ENCODE data around the gene STS. TPM values are rescaled to one million over a fixed set of nuclear protein-coding genes. Genes with fewer than 3 reads are reported as not detected.

Gene STS, protein sequence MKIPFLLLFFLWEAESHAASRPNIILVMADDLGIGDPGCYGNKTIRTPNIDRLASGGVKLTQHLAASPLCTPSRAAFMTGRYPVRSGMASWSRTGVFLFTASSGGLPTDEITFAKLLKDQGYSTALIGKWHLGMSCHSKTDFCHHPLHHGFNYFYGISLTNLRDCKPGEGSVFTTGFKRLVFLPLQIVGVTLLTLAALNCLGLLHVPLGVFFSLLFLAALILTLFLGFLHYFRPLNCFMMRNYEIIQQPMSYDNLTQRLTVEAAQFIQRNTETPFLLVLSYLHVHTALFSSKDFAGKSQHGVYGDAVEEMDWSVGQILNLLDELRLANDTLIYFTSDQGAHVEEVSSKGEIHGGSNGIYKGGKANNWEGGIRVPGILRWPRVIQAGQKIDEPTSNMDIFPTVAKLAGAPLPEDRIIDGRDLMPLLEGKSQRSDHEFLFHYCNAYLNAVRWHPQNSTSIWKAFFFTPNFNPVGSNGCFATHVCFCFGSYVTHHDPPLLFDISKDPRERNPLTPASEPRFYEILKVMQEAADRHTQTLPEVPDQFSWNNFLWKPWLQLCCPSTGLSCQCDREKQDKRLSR
- total RNA-seq (ENCODE audit: insufficient read depth, low replicate concordance): 5.3 TPM

DNA sequence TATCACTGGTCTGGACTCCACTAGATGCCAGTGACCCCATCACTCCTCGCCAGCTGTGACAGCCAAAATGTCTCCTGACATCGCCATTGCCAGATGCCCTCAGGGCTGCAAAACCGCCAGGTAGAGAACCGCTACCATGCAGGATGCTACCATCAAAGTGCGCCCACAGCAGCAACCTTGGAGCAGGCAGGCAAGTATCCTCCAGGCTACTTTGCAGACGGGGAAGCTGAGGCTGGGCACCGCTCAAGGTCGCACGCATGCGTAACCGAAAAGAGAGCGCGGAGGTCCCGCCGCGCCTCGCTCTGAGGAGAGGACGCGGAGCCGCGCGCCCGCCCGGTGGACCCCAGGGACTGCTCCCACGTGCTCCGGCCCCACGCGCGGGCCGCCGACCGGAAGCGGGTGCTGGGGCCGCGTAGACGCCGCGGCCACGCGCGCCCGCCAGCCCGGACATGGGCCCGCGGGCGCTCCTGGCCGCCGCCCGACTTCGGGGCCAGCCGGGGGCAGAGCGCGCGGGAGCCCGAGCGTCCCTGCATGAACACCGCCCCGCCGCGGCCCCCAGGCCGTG lies at the start of gene STS:
TSS of gene STS (plus strand) at position 300 of the 565 bp plus-strand sequence. CDS start 105,488 bp downstream, outside the sequence.
- peak; percentile 29 for DNase-seq (ENCODE audit: low spot score)

DNA sequence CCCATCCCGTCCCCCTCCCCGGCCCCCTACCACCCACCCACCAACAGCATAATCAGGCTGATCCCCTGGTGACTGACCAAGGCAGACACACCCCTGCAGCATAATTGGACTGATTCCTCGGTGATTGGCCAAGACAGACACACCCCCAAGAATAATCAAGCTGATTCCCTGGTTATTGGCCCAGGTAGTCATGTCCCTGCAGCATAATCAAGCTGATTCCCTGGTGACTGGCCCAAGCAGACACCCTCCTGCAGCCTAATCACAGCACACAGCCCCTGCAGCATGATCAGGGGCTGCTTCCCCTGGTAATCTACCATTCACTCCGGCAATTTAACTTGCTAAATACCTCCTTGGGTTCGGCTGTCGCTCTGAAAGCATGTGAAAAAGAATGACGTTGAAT lies 47.5 kb upstream of the STS start:
- no peak for DNase-seq (ENCODE audit: low spot score)

DNA sequence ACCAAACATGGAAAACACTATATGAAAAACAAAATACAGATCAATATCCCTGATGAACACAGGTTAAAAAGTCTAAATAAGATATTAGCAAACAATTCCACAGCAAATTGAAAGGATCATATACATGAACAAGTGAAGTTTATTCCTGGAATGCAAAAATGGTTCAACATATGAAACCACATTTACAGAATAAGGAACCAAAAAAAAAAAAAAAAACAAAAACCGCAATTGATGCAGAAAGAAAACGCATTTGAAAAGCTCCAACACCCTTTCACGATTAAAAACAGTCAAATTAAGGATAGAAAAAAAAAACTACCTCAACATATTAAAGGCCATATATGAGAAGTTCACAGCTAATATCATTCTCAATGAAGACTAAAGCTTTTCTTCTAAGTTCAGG lies 45.4 kb upstream of the STS start:
- DNase-seq (ENCODE audit: low spot score): no peak

DNA sequence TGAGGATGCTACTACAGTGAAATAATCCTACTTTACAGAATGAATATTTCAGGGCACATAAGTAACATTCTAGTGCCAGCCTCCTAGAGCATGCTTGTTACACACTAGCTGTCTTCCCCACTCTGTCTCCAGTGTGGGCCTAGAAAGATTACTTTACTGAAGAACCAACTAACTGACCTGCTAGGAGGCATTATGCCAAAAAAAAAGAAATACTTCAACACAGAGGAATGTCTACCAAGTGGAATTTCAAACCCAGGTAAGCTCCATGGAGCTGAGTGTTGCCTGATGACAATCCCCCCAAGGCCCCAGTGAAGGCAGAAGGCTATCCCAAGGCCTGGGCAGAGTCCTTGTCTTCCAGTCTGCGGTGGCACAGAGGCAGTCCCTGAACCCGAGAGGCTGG lies 40.9 kb upstream of the STS start:
- DNase-seq (ENCODE audit: low spot score): no peak

DNA sequence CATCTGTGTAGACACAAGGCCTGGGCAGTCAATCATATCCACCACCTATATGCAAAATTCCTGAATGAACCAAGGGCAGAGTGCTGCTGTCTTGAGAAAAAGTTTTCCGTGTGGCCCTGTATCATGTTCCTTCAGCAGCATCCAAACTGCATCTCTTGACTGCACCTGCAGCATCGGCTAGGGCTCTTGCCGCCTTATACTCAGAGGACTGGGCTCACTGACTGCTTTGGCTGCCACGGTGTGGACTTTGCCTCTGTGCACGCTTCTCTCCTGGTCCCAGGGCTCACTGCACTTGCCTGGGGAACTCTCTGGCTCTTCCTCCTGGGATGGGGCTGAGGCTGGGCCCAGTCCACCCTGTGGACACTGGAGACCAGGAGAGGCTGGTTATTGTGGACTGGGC lies 39.5 kb upstream of the STS start:
- no peak for DNase-seq (ENCODE audit: low spot score)

DNA sequence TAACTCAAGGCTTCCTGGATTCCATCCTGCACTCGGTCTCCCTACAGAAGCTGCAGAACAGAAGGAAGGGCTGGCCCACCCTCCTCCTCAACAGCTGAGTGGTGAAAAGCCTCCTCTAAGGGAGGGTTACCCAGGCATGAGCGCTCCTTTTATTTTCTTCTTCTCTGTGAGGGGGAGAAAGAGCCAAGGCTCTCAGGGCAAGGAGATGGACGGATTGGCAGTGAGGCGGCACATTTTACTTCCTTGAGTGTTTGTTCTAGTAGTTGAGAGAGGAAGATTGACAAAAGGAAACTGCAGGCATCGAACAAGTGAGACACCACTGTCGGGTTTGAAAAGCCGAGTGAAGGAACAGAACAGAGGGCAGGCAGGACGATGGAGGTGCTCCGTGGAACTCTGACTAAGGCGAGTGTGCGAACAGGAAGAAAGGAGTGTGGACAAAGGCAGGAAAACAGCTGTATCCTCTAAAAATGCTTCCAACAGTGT lies 38.4 kb upstream of the STS start:
- peak; percentile 17 for DNase-seq (ENCODE audit: low spot score)

DNA sequence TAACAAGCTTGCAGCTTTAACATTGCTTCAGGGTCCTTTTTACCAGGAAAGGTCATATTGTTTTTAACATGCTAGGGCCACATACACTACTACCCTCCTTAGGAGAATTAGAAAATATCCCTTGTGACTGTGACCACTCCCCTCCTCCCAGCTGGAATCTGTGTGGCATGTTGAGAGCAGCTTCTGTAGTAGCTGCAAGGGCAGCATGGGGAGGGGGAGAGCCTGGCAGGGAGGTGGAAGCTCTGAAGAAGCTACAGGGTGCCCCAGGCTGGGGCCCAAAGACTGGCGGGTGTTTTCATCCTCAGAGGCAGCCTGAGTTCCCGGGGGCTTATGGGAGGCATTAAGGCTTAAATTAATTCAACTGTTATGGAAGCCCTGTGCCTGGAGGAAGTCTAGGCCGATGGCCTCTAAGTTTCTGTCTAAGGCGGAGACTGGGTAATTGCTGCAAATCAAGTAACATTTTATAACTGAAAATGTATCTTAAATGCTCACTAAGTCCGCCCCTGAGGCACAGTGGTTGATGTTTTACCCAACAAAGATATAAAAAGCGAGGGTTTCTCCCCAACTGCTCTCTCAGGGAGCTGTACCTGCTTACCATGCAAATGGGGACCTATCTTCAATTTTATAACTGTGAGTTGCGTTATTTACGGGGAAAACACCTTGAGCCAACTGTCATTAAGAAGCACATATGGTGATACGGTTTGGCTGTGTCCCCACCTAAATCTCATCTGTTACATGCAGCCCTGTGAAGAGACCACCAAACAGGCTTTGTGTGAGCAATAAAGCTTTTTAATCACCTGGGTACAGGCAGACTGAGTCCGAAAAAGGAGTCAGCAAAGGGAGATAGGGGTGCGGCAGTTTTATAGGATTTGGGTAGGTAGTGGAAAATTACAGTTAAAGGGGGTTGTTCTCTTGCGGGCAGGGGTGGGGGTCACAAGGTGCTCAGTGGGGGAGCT lies 37.4 kb upstream of the STS start:
- DNase-seq (ENCODE audit: low spot score): peak; percentile 1

DNA sequence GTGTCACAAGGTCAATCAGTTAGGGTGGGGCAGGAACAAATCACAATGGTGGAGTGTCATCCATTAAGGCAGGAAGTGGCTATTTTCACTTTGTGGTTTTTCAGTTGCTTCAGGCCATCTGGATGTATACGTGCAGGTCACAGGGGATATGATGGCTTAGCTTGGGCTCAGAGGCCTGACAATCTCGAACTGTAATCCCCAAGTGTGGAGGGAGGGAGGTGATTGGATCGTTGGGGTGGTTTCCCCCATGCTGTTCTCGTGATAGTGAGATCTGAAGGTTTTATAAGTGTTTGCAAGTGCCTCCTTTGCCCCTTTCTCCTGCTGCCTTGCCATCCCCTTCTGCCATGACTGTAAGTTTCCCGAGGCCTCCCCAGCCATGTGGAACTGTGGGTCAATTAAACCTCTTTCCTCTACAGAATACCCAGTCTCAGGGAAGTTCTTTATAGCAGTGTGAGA lies 36.7 kb upstream of the STS start:
- no peak for DNase-seq (ENCODE audit: low spot score)

DNA sequence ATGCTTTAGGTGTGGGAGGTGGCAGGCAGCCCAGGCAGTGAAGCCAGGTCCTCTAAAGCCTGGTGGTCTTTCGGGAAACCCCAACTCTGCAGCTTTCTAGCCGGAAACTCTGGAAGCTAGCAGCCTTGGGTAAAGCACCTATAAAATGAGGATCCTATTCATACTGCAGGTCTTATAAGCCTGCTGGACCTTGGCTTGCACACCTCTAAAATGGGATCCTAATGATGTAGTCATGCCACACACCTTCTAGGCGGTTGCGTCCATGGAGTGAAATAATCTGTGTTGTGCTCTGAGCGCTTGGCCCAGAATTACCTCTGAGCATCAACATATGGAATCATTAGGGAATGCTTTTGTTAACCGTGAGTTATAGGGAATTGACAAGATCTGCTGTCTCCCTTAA lies 36.0 kb upstream of the STS start:
- DNase-seq (ENCODE audit: low spot score): no peak

DNA sequence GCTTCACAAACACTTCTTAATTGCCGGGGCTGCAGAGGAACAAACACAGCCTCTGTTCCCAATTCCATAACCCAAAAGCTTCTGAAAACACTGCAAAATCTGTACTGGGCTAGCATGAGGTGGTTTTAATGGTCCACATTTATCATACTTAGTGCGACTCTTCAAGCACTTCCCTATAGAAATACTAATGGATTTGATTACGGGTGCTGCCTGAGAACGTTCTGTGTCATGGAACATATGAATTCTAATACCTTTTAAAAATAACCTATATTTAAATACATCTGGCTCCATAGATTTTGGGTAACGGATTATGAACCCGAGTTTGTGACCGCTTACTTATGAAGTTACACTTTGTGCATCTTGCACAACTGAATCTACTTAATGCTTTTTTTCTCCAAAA lies 35.4 kb upstream of the STS start:
- DNase-seq (ENCODE audit: low spot score): no peak

DNA sequence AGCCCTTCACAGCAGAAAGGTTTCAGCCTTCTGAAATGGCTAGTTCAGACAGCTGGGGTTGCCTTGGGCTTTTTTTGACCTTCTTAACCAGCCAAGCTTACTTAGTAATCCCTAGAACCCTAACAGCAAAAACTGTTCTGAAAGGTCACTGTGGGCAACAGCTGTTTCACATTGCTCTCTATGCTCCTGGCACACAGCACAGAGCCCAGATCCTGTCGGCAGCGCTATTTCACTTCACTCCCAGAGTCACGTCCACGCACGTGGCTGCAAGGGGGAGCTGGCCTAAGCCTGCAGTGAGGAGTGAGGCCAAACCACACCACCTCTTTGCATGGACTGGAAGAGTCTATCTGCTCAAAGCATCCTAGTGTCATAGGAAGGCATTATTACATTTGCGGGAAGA lies 32.0 kb upstream of the STS start:
- DNase-seq (ENCODE audit: low spot score): peak; percentile 0

DNA sequence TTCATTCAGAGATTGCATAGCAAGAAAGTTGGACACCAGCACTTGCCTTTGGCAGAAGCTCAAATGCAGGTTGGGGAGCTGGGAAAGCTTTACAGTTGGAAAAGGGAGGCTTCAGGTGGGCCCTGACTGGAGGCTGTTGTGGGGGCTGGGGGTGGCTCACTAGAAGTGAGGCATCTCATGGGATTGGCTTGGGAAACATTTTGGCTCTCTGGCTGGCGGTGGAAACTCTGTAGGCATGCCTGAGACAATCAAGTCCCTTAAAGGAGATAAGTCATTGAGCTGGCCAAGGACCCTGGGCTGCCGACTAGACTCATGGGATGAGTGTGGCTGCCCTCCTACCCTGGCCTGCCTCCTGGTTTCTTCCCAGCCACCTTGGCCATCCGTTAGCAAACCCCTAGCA lies 31.4 kb upstream of the STS start:
- no peak for DNase-seq (ENCODE audit: low spot score)

DNA sequence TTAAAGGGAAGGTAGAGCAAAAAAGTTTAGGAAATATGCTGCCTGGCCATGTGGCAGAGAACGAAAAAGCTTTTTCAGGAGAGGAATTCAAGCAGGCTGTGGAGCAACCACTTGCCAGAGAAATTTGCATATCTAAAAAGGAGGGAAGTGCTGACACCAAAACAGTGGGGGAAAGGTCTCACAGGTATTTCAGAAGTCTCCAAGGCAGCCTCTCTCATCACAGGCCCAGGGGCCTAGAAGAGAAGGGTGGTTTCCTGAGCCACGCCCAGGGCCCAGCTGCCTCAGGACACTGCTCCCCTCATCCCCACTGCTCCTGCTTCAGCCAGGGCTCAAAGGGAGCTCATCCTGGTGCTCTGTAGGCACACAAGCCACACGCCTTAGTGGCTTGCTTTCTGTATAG lies 29.9 kb upstream of the STS start:
- DNase-seq (ENCODE audit: low spot score): no peak

DNA sequence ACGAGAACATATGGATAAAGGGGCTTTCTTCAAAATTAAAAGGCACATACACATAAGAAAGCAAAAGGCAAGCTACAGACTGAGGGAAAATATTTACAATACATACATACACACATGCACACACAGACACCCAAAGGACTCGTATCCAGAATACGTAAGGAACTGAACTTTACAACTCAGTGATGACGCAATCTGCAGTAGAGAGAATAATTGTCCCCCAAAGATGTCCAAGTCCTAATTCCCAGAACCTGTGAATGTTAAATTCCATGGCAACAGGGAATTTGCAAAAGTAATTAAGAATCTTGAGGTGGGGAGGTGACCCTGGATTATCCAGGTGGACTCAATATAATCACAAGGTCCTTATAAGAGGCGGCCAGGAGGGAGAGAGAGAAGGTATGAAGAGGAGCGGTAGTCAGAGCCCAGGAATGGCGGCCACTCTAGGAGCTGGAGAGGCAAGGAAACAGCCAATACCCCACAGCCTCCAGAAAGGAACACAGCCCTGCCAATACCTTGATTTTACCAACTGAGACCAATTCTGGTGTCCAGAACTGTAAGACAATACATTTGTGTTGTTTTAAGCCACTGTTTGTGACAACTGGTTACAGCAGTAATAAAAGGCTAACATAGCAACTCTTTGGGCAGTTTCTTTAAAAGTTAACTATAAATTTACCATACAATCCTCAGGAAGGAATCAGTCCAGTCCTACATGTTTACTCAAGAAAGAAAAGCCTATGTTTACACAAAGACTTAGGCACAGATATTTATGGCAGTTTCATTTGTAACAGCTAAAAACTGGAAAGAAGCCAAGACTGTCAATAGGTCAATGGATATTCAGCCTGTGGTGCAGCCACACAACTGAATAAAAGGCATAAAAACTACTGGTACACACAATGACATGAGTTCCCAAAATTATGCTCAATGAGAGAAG lies 27.3 kb upstream of the STS start:
- peak; percentile 2 for DNase-seq (ENCODE audit: low spot score)

DNA sequence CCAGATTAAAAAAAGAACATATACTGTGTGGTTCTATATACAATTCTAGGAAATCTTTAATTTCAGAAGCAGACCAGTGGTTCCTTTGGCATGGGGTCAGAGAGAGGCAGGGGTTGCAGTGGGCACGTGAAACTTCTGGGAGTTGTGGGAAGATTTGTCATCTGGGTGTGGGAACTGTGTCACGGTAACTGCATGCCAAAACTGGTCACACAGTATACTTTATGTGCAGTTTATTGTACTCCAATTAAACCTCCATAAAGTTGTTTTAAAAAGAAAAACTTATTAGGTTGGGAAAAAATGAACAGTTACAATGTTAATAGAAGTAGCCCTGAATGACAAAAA lies 26.7 kb upstream of the STS start:
- DNase-seq (ENCODE audit: low spot score): peak; percentile 2

DNA sequence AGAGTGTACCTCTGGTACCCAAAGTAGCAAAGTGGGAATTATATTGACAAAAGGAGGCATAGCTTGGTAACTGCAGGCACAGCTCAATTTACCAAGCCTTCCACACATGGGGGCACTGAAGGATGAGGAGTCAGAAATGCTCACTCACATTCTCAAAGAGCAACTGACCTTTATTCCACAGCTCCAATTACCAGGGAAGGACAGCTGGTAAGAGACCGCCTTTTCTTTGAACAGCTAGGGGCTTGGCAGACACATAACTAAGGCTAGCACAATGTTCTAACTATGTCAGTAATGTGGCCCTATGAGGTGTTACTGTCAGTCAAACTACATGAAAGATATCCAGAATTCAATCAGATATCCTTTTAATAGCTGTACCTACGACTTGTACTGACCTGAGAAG lies 20.5 kb upstream of the STS start:
- DNase-seq (ENCODE audit: low spot score): no peak

DNA sequence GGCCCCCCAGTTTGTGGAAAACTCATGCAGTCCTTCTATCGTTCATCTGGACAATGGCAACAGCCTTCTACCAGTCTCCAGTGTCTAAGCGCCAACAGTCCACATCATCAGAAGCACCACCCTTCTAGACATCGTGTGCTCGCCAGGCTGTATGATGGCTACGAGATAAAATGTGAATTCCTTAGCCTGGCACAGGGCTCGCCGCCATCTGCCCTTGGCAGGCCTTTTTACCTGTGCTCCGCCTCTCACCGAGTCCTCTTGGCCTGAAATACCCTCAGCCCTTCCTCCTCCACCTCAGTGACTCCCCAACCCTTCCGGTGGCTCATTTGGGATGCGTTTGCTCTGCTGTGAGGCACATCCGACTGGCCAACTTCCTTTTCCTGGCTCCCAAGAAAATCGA lies 15.9 kb upstream of the STS start:
- DNase-seq (ENCODE audit: low spot score): no peak

DNA sequence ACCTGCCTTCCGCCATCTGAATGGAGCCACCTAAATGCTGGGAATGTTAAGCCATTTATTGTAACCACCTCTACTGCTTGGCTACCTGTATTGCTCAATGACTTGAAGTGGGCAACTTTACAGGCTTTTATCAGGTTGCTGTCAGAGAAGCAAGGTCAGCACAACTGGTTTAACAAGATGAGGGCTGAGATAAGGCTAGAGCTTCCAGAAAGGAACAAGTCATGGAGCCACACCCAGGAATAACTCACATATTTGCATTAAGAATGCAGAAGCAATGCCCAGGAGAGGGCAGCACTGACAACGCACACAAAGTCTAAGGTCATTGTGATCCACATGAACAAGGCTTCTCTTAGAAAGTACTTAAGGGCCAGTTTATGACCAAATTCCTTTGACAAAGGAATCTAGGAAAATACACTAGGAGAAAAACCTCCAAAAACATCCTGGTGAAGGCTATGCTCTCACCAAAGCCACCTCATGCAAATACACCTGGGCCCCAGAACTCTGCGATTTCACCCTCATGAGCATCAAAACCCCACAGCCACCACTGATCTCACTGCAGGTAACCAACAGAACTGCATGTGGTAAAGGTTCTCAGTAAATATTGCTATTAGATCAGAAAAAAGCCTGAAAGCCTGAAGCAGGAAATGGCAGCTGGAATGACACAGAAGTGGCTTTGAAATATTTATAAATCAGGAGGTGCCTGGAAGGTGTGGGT lies 15.0 kb upstream of the STS start:
- DNase-seq (ENCODE audit: low spot score): peak; percentile 65

DNA sequence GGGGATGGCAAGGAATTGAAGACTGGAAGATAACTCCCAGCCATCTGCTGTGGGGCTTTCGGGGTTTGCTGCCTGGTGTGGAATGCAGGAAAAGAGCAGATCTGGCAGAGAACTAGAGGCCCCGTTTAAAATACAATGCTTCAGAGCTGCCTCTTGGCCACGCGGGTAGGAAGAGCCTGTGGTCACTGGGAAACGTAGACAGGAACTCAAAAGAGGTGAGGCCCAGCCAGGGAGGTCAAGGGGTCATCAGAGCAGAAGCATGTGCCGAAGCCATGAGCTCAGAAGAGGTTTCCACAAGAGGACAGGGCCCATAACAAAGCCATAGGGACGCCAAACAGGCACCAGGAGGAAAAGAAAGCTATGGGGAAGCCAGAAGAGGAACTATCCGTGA lies 14.5 kb upstream of the STS start:
- DNase-seq (ENCODE audit: low spot score): peak; percentile 22

DNA sequence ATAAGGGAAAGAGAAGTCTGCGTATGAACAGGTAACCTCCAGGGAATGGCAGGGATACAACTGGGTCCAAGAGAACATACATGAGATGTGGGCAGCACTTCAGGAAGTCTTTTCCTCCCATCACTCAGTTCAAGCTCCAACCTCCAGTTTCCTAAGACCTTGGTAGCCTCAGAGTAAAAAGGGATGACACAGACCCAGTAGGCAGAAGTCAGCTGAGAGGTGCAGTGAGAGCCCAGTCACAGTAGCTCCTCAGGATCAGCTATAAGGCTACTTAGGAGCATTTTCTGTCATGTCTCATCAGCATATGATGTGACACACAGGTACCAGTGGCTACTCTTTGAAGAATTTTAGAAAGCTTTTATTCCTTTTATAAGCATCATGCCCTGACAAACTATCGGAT lies 12.5 kb upstream of the STS start:
- no peak for DNase-seq (ENCODE audit: low spot score)

Data from umbilical cord (tissue), 2 donors.